K562 (cell line): ENCODE measurements around the gene RNU6-1. TPM values are rescaled to one million over a fixed set of nuclear protein-coding genes. Genes with fewer than 3 reads are reported as not detected.

Source experiments
- ATAC-seq: fragments of 200-7000 bp; cut with Tn5 transposase; 3 replicates; pipeline ENCODE4 v1.9.1; 2020; ENCODE audit warnings: moderate library complexity
- BruUV-seq: library from RNA; stranded (reverse); fragments of 400-500 nt; replicated peaks from 2 replicates; lab custom pipeline; 2021; lab: Mats Ljungman, UMichigan
- CTCF ChIA-PET: fragments of 300-600 bp; formaldehyde crosslinking; extraction: SDS; loops from one replicate; lab custom pipeline; 2021; ENCODE audit warnings: low intra/inter-chr PET ratio; lab: Yijun Ruan, JAX
- POLR2A ChIA-PET: fragments of 300-600, 350-650 bp; sonication (Branson Sonifier 250); formaldehyde crosslinking; extraction: SDS; loops from one replicate; lab custom pipeline; 2021; ENCODE audit warnings: antibody characterized with exemption, inconsistent platforms; lab: Yijun Ruan, JAX
- DNase-seq, 4 experiments: peaks; one replicate each; pipeline versions ENCODE4 v3.0.0 to v3.0.0-alpha.2; 2011 to 2018; ENCODE audit warnings: low spot score in 3 of 4, mixed read lengths in 3 of 4; ENCODE audit errors: extremely low read depth in 1 of 4
- FAIRE-seq: peaks from 2 replicates; lab custom pipeline; 2011; peaks lifted over from hg19 to GRCh38; lab: Jason Lieb, UNC
- H2AFZ ChIP-seq: 2 replicates; pipeline ENCODE4 v1.6.0; 2011; ENCODE audit warnings: low read depth, low read length, control low read depth, inconsistent platforms
- H3K27ac ChIP-seq: fragments of 200-600 bp; 3 replicates; pipeline ENCODE4 v1.8.0; 2011; ENCODE audit warnings: low read depth, mild to moderate bottlenecking, control low read depth, inconsistent platforms, low read length, moderate library complexity, mixed read lengths; ENCODE audit errors: extremely low read depth
- H3K27me3 ChIP-seq, 2 experiments: fragments of 300-600 bp in 1 of 2; 2 replicates in 1 of 2; 3 replicates in 1 of 2; pipeline versions ENCODE4 v1.6.0 to v1.8.0; 2011; ENCODE audit warnings: inconsistent platforms in 2 of 2, low read length in 2 of 2, mild to moderate bottlenecking in 1 of 2, mixed read lengths in 1 of 2, moderate library complexity in 1 of 2; ENCODE audit not compliant: control insufficient read depth in 2 of 2, insufficient read depth in 2 of 2
- H3K36me3 ChIP-seq: fragments of 300-600 bp; 3 replicates; pipeline ENCODE4 v1.8.0; 2011; ENCODE audit warnings: mild to moderate bottlenecking, low read length, inconsistent platforms; ENCODE audit not compliant: control insufficient read depth, insufficient read depth
- H3K4me1 ChIP-seq, 2 experiments: fragments of 200-600 bp in 1 of 2; replicated peaks in 1 of 2; 2 replicates in 1 of 2; 3 replicates in 1 of 2; pipeline versions ENCODE4 v1.5.1 to v1.8.0; 2011; ENCODE audit warnings: inconsistent platforms in 2 of 2, low read length in 2 of 2, mild to moderate bottlenecking in 1 of 2, mixed read lengths in 1 of 2, moderate library complexity in 1 of 2; ENCODE audit not compliant: control insufficient read depth in 2 of 2, insufficient read depth in 2 of 2
- H3K4me2 ChIP-seq: 2 replicates; pipeline ENCODE4 v1.6.1; 2011; ENCODE audit warnings: low read length, control low read depth, inconsistent platforms, mixed read lengths; ENCODE audit not compliant: insufficient read depth
- H3K4me3 ChIP-seq: fragments of 200-600 bp; sonication (generic), shearing (Covaris generic); 2 replicates; pipeline ENCODE4 v1.5.1; 2016; ENCODE audit warnings: control low read depth, inconsistent platforms
- H3K79me2 ChIP-seq: fragments of 200-600 bp; 3 replicates; pipeline ENCODE4 v1.8.0; 2011; ENCODE audit warnings: low read length, inconsistent platforms; ENCODE audit not compliant: control insufficient read depth, insufficient read depth
- H3K9ac ChIP-seq, 2 experiments: 2 replicates each; pipeline versions ENCODE4 v1.6.0 to v1.6.1; 2011; ENCODE audit warnings: low read depth in 2 of 2, low read length in 2 of 2, control low read depth in 1 of 2, inconsistent platforms in 1 of 2, mild to moderate bottlenecking in 1 of 2, mixed read lengths in 1 of 2; ENCODE audit not compliant: insufficient read depth in 1 of 2
- H3K9me1 ChIP-seq: one replicate; pipeline ENCODE4 v1.6.0; 2011; ENCODE audit warnings: inconsistent platforms, mild to moderate bottlenecking, low read length, moderate library complexity; ENCODE audit not compliant: control insufficient read depth, insufficient read depth
- H3K9me3 ChIP-seq: replicated peaks from 2 replicates; pipeline ENCODE4 v1.5.1; 2011; ENCODE audit warnings: low read depth, low read length, inconsistent platforms; ENCODE audit not compliant: control insufficient read depth, insufficient read depth
- H4K20me1 ChIP-seq: replicated peaks from 2 replicates; pipeline ENCODE4 v1.6.1; 2011; ENCODE audit warnings: low read length, inconsistent platforms, mixed read lengths; ENCODE audit not compliant: control insufficient read depth, insufficient read depth
- ATF1 ChIP-seq, 2 experiments: fragments of 450-650 bp in 1 of 2; IDR thresholded peaks; 2 replicates each; pipeline ENCODE4 v1.6.1; 2016; ENCODE audit warnings: missing compliant biosample characterization in 1 of 2, missing genetic modification characterization in 1 of 2
- JUN ChIP-seq, 2 experiments: sonication (generic) in 1 of 2; formaldehyde crosslinking in 1 of 2; IDR thresholded peaks; 2 replicates each; pipeline versions ENCODE4 v1.6.1 to v1.8.0; 2012 to 2022; ENCODE audit warnings: borderline replicate concordance in 2 of 2, mild to moderate bottlenecking in 2 of 2, improper control_type of control experiment in 1 of 2, low read depth in 1 of 2, low read length in 1 of 2, missing genetic modification reagents in 1 of 2
- JUND ChIP-seq, 2 experiments: IDR thresholded peaks; 2 replicates in 1 of 2; 3 replicates in 1 of 2; pipeline ENCODE4 v1.6.1; 2011; ENCODE audit warnings: borderline replicate concordance in 2 of 2, low read depth in 2 of 2, low read length in 2 of 2, improper control_type of control experiment in 1 of 2, missing biosample characterization in 1 of 2, missing genetic modification characterization in 1 of 2, missing genetic modification reagents in 1 of 2
- MEIS2 ChIP-seq: fragments of 450-650 bp; IDR thresholded peaks from 2 replicates; pipeline ENCODE4 v1.6.1; 2014; ENCODE audit warnings: mild to moderate bottlenecking; ENCODE audit not compliant: partially characterized antibody
- NR4A1 ChIP-seq, 2 experiments: fragments of 250-450 bp in 1 of 2; fragments of 450-650 bp in 1 of 2; sonication (Bioruptor Pico) in 1 of 2; IDR thresholded peaks; 2 replicates each; pipeline versions ENCODE4 v1.4.0 to v1.6.1; 2016 to 2020; ENCODE audit warnings: mild to moderate bottlenecking in 2 of 2, missing compliant biosample characterization in 1 of 2, missing genetic modification characterization in 1 of 2, moderate library complexity in 1 of 2
- WGBS: fragments of 100-300 bp; shearing (Covaris generic); methylation state at CpG from one replicate; pipeline ENCODE4 v1.1.6; 2016; ENCODE audit warnings: low coverage, mixed read lengths; ENCODE audit not compliant: insufficient coverage; ENCODE audit errors: missing lambda C conversion rate; 5-methylcytosine and 5-hydroxymethylcytosine counted together
- in situ Hi-C: fragments of 300-500 bp; cut with MboI; formaldehyde crosslinking; loops from 4 replicates; pipeline ENCODE4 v1.15.0; 2018; ENCODE audit warnings: inconsistent platforms, mixed read lengths
- intact Hi-C: fragments of 100-400 bp; cut with micrococcal nuclease; formaldehyde crosslinking; loops from 2 replicates; pipeline ENCODE4 v1.14.2; 2022
- polyA plus RNA-seq, 8 experiments: library from polyadenylated mRNA; depleted of rRNA in 4 of 8; stranded (reverse) in 5 of 8; unstranded in 3 of 8; fragments of >200 nt; fragmentation: Nextera tagmentation in 2 of 8; fragmentation: Illumina TruSeq in 1 of 8; extraction: Ambion mirVana in 2 of 8; extraction: Trizol in 1 of 8; gene quantifications; 2 replicates each; pipeline versions ENCODE4 v1.2.1 to v1.2.3, GENCODE V29; 2011 to 2014; ENCODE audit warnings: inconsistent platforms in 1 of 8, missing spikeins in 1 of 8
- total RNA-seq, 7 experiments: library from RNA; depleted of rRNA in 6 of 7; stranded (reverse); fragments of >200 nt in 6 of 7; fragmentation: Illumina TruSeq in 2 of 7; extraction: Trizol in 2 of 7; gene quantifications; 2 replicates each; pipeline versions ENCODE4 v1.2.1 to v1.2.3, GENCODE V29; 2011 to 2021; ENCODE audit warnings: low replicate concordance in 1 of 7
- TF ChIP-seq, protein P1 (sequence below), 2 experiments: IDR thresholded peaks in 1 of 2; conservative IDR thresholded peaks in 1 of 2; 2 replicates each; pipeline ENCODE4 v1.6.1; 2016; ENCODE audit warnings: low read depth in 2 of 2, mild to moderate bottlenecking in 1 of 2, missing compliant biosample characterization in 1 of 2, missing genetic modification characterization in 1 of 2, moderate library complexity in 1 of 2
- TF ChIP-seq, protein P2 (sequence below), 2 experiments: fragments of 450-650 bp in 1 of 2; sonication (generic) in 1 of 2; formaldehyde crosslinking in 1 of 2; IDR thresholded peaks in 1 of 2; conservative IDR thresholded peaks in 1 of 2; 2 replicates each; pipeline versions ENCODE4 v1.6.1 to v1.8.1; 2016 to 2023; ENCODE audit warnings: mild to moderate bottlenecking in 2 of 2, moderate library complexity in 2 of 2, inconsistent platforms in 1 of 2, missing genetic modification reagents in 1 of 2

RNU6-1 gene
- total and polyA plus RNA-seq, 9 of the 15 experiments (the other 6 are each of a cell fraction or from before 2014, with no cell fraction given) = not detected

DNA sequence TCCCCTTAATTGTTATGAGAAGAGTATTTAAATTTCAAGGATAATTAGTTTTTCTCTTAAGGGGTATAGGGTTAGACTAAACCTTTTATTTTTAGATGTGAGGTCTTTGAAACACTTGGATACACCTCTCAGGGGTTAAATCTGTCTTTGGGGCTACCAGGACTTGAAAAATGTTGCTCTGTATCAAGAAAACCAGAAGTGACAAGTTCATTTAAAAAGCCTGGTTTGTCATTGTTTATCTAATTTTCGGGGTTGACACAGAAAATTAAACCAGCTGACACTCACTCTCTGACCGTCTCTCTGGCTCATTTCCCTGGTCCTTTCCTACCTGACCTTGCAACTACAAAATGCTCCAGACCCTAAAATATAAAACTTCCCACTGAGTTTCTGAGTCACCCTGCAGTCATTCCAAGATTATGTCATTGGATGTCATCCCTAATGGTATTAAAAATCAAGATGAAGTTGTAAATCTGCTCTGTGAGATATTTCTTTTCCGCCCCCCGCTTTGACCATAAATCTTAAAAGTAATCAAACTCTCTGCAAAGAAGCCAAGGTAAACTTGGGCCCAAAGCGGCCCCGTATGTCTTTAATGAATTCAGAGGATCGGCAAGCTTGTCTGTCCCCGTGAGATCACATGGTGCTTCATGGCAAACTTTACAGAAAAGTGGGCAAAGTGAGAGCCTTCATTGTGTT, 47.4 kb downstream of the RNU6-1 start:
- Histone ChIP-seq H3K36me3 (no peaks in the 10 kb centered on the region), H3K4me3 (no peak overlapping the region), H3K27ac (no peak overlapping the region), H2AFZ (no peak overlapping the region), H3K9ac (no peak overlapping the region), H4K20me1 (no peaks in the 10 kb centered on the region), H3K9me1 (no peaks in the 10 kb centered on the region), H3K9me3 (no peaks in the 10 kb centered on the region), H3K4me2 (no peak overlapping the region)
- ChIA-PET CTCF (no interaction called here), POLR2A (interaction anchor here (1.0 to 3.3 kb wide), 2 partner anchors 10 to 13 kb away, joined by 4 to 7 read pairs; no protein-coding TSS in a partner anchor)
- ATAC-seq (no peak), DNase-seq (no peak)
- intact Hi-C loops = no loop called here
- TF ChIP-seq JUN (IDR thresholded peaks at IDR 0.05; ENCODE audit: borderline replicate concordance, low read depth, low read length) (peak; percentile 38; the same call in 1 of the 2 replicates), JUN (CRISPR knock-in tag; IDR thresholded peaks at IDR 0.05; ENCODE audit: borderline replicate concordance) (no peak), MEIS2 (peak; percentile 67), JUND (IDR thresholded peaks at IDR 0.05; ENCODE audit: borderline replicate concordance, low read depth, low read length) (peak; percentile 37; the same call in 1 of the 2 replicates), JUND (tag; IDR thresholded peaks at IDR 0.05; ENCODE audit: borderline replicate concordance, low read depth, low read length) (no peak), ATF1 (CRISPR knock-in tag; IDR thresholded peaks at IDR 0.05) (no peak), ATF1 (tag; IDR thresholded peaks at IDR 0.05) (no peak), NR4A1 (CRISPR knock-in tag; IDR thresholded peaks at IDR 0.05) (no peak), NR4A1 (tag; IDR thresholded peaks at IDR 0.05) (no peak)
- TF ChIP-seq, protein P1, sequence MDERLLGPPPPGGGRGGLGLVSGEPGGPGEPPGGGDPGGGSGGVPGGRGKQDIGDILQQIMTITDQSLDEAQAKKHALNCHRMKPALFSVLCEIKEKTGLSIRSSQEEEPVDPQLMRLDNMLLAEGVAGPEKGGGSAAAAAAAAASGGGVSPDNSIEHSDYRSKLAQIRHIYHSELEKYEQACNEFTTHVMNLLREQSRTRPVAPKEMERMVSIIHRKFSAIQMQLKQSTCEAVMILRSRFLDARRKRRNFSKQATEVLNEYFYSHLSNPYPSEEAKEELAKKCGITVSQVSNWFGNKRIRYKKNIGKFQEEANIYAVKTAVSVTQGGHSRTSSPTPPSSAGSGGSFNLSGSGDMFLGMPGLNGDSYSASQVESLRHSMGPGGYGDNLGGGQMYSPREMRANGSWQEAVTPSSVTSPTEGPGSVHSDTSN (CRISPR knock-in tag; IDR thresholded peaks at IDR 0.05; ENCODE audit: low read depth) = no peak
- TF ChIP-seq, protein P1 (tag; conservative IDR thresholded peaks at IDR 0.05; ENCODE audit: low read depth) = peak; percentile 60
- TF ChIP-seq, protein P2, sequence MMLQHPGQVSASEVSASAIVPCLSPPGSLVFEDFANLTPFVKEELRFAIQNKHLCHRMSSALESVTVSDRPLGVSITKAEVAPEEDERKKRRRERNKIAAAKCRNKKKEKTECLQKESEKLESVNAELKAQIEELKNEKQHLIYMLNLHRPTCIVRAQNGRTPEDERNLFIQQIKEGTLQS (IDR thresholded peaks at IDR 0.05) = peak; percentile 58; the same call in 1 of the 2 replicates
- TF ChIP-seq, protein P2 (CRISPR knock-in tag; conservative IDR thresholded peaks at IDR 0.05) = no peak
- TF ChIP-seq, all 486 proteins: peak for 5
- Histone ChIP-seq H3K79me2 (no peaks in the 10 kb centered on the region), H3K27me3 (no peaks in the 10 kb centered on the region), H3K4me1 (peaks cover 0 to 5% of the 10 kb centered on the region in 2 experiments; a peak in 2 of 5 replicates)
- FAIRE-seq = no peak
- 22% methylated on average over 8 of the region's 8 CpGs for WGBS
- no TSS peak for BruUV-seq
- in situ Hi-C loops = no loop called here
